Trophoblast cell (in vitro differentiated cells and primary cell): Measurements from ENCODE around the gene PSME3.
A peak's percentile ranks its signal among the peaks of the same experiment; 100 is the strongest.

Source experiments
- DNase-seq, 2 donors: peaks; one replicate each; pipeline ENCODE4 v3.0.0-alpha.2; 2016
- H2AFZ ChIP-seq: 2 replicates; pipeline ENCODE4 v1.6.1; 2013; ENCODE audit warnings: low read length, moderate library complexity, mild to moderate bottlenecking; ENCODE audit not compliant: insufficient read depth, poor library complexity
- H2AK5ac ChIP-seq: 2 replicates; pipeline ENCODE4 v1.6.1; 2013; ENCODE audit warnings: mild to moderate bottlenecking, low read length
- H2BK120ac ChIP-seq: 2 replicates; pipeline ENCODE4 v1.6.1; 2013; ENCODE audit warnings: low read length, mild to moderate bottlenecking, moderate library complexity; ENCODE audit not compliant: insufficient read depth, poor library complexity
- H2BK12ac ChIP-seq: 2 replicates; pipeline ENCODE4 v1.6.1; 2013; ENCODE audit warnings: mild to moderate bottlenecking, low read length, moderate library complexity
- H2BK5ac ChIP-seq: 2 replicates; pipeline ENCODE4 v1.6.1; 2013; ENCODE audit warnings: low read length, low read depth, moderate library complexity, mild to moderate bottlenecking; ENCODE audit not compliant: poor library complexity
- H3K14ac ChIP-seq: 2 replicates; pipeline ENCODE4 v1.6.1; 2013; ENCODE audit warnings: mild to moderate bottlenecking, low read length
- H3K18ac ChIP-seq: 2 replicates; pipeline ENCODE4 v1.6.1; 2013; ENCODE audit warnings: mild to moderate bottlenecking, low read length
- H3K23ac ChIP-seq: 2 replicates; pipeline ENCODE4 v1.6.1; 2013; ENCODE audit warnings: low read length
- H3K27ac ChIP-seq: 2 replicates; pipeline ENCODE4 v1.5.1; 2013; ENCODE audit warnings: low read depth, mild to moderate bottlenecking, inconsistent platforms, low read length, moderate library complexity
- H3K27me3 ChIP-seq: 2 replicates; pipeline ENCODE4 v1.6.1; 2013; ENCODE audit warnings: inconsistent platforms, mild to moderate bottlenecking, low read length, moderate library complexity; ENCODE audit not compliant: insufficient read depth
- H3K36me3 ChIP-seq, 2 experiments: 1 replicate in 1 of 2; 2 replicates in 1 of 2; pipeline ENCODE4 v1.6.1; 2013; ENCODE audit warnings: low read length in 2 of 2, mild to moderate bottlenecking in 2 of 2, moderate library complexity in 1 of 2; ENCODE audit not compliant: insufficient read depth in 2 of 2, control insufficient read depth in 1 of 2
- H3K4ac ChIP-seq: 2 replicates; pipeline ENCODE4 v1.6.1; 2013; ENCODE audit warnings: low read depth, mild to moderate bottlenecking, low read length, moderate library complexity
- H3K4me1 ChIP-seq, 2 experiments: 1 replicate in 1 of 2; 2 replicates in 1 of 2; pipeline ENCODE4 v1.6.1; 2013; ENCODE audit warnings: low read length in 2 of 2, mild to moderate bottlenecking in 2 of 2, moderate library complexity in 1 of 2; ENCODE audit not compliant: insufficient read depth in 2 of 2, control insufficient read depth in 1 of 2
- H3K4me2 ChIP-seq: 2 replicates; pipeline ENCODE4 v1.6.1; 2013; ENCODE audit warnings: inconsistent platforms, mild to moderate bottlenecking, low read length, moderate library complexity
- H3K4me3 ChIP-seq: 2 replicates; pipeline ENCODE4 v1.5.1; 2013; ENCODE audit warnings: mild to moderate bottlenecking, low read depth, low read length, inconsistent platforms
- H3K79me1 ChIP-seq: one replicate; pipeline ENCODE4 v1.6.1; 2013; ENCODE audit warnings: low read length
- H3K79me2 ChIP-seq: 2 replicates; pipeline ENCODE4 v1.6.1; 2013; ENCODE audit warnings: low read length, mild to moderate bottlenecking; ENCODE audit not compliant: control insufficient read depth, insufficient read depth, poor library complexity
- H3K9ac ChIP-seq: 2 replicates; pipeline ENCODE4 v1.6.1; 2013; ENCODE audit warnings: mild to moderate bottlenecking, low read length
- H3K9me3 ChIP-seq: 2 replicates; pipeline ENCODE4 v1.6.1; 2013; ENCODE audit warnings: low read depth, mild to moderate bottlenecking, control low read depth, inconsistent platforms, low read length; ENCODE audit not compliant: insufficient read depth
- H4K12ac ChIP-seq: 2 replicates; pipeline ENCODE4 v1.6.1; 2013; ENCODE audit warnings: low read depth, mild to moderate bottlenecking, low read length, moderate library complexity
- H4K8ac ChIP-seq: 2 replicates; pipeline ENCODE4 v1.6.1; 2013; ENCODE audit warnings: low read depth, mild to moderate bottlenecking, low read length, moderate library complexity
- H4K91ac ChIP-seq: one replicate; pipeline ENCODE4 v1.6.1; 2013; ENCODE audit warnings: low read depth, mild to moderate bottlenecking, low read length, moderate library complexity
- WGBS: extraction: QIAGEN DNeasy Blood & Tissue Kit; methylation state at CpG from one replicate; pipeline ENCODE4 v1.1.7; 2013; ENCODE audit warnings: missing lambda C conversion rate; ENCODE audit not compliant: insufficient read length, insufficient coverage; ENCODE audit errors: extremely low coverage; 5-methylcytosine and 5-hydroxymethylcytosine counted together

The PSME3 gene

GRCh38 chr17:42845918-42846593 is 12.9 kb downstream of the PSME3 start:
- no peak overlapping the region for H2BK5ac ChIP-seq
- no peak overlapping the region for H3K9ac ChIP-seq
- no peaks in the 10 kb centered on the region for H3K9me3 ChIP-seq
- H3K79me1 ChIP-seq = no peaks in the 10 kb centered on the region
- no peak overlapping the region for H3K18ac ChIP-seq
- H4K12ac ChIP-seq = no peak overlapping the region
- no peaks in the 10 kb centered on the region for H3K79me2 ChIP-seq
- no peak overlapping the region for H3K4ac ChIP-seq
- no peak overlapping the region for H4K91ac ChIP-seq
- H2BK120ac ChIP-seq = no peak overlapping the region
- H2BK12ac ChIP-seq = no peak overlapping the region
- H3K36me3 ChIP-seq = peaks cover 36 to 40% of the 10 kb centered on the region in 2 experiments
- no CpG with 5 or more reads among the region's 7 CpGs for WGBS
- H3K23ac ChIP-seq = no peak overlapping the region
- no peak overlapping the region for H2AK5ac ChIP-seq
- H3K4me1 ChIP-seq = no peaks in the 10 kb centered on the region
- no peak overlapping the region for H3K4me2 ChIP-seq
- no peak for DNase-seq
- no peak overlapping the region for H3K14ac ChIP-seq
- no peaks in the 10 kb centered on the region for H3K27me3 ChIP-seq
- H2AFZ ChIP-seq = no peak overlapping the region
- no peak overlapping the region for H4K8ac ChIP-seq
- H3K27ac ChIP-seq = no peak overlapping the region
- no peak overlapping the region for H3K4me3 ChIP-seq

- H3K79me2 ChIP-seq = no peaks in the 10 kb centered on the region
- H3K4me3 ChIP-seq = no peak overlapping the region
- no peaks in the 10 kb centered on the region for H3K4me1 ChIP-seq
- no peak overlapping the region for H2AK5ac ChIP-seq
- H3K4me2 ChIP-seq = no peak overlapping the region
- H2BK120ac ChIP-seq = no peak overlapping the region
- H3K79me1 ChIP-seq = no peaks in the 10 kb centered on the region
- H3K23ac ChIP-seq = no peak overlapping the region
- H3K14ac ChIP-seq = no peak overlapping the region
- peaks cover 33 to 34% of the 10 kb centered on the region in 2 experiments for H3K36me3 ChIP-seq
- WGBS = no CpG with 5 or more reads among the region's 9 CpGs
- no peak overlapping the region for H3K4ac ChIP-seq
- no peaks in the 10 kb centered on the region for H3K27me3 ChIP-seq
- H3K9me3 ChIP-seq = no peaks in the 10 kb centered on the region
- no peak overlapping the region for H3K27ac ChIP-seq
- H2BK12ac ChIP-seq = no peak overlapping the region
- no peak overlapping the region for H4K12ac ChIP-seq
- DNase-seq = peak; percentile 12 to 15
- no peak overlapping the region for H2AFZ ChIP-seq
- no peak overlapping the region for H3K9ac ChIP-seq
- no peak overlapping the region for H4K8ac ChIP-seq
- H4K91ac ChIP-seq = no peak overlapping the region
- no peak overlapping the region for H3K18ac ChIP-seq
- H2BK5ac ChIP-seq = no peak overlapping the region
Observed at GRCh38 chr17:42846594-42847280, 13.5 kb downstream of the PSME3 start.

GRCh38 chr17:42848093-42848492 is 14.9 kb downstream of the PSME3 start:
- Histone ChIP-seq H3K27ac (no peak overlapping the region), H4K8ac (no peak overlapping the region), H2BK120ac (no peak overlapping the region), H3K18ac (no peak overlapping the region), H3K4me1 (no peaks in the 10 kb centered on the region), H3K27me3 (no peaks in the 10 kb centered on the region), H3K9ac (no peak overlapping the region), H3K4me2 (no peak overlapping the region), H3K79me2 (no peaks in the 10 kb centered on the region), H3K36me3 (peaks cover 24% of the 10 kb centered on the region in 2 experiments), H4K12ac (no peak overlapping the region), H3K9me3 (no peaks in the 10 kb centered on the region), H3K14ac (no peak overlapping the region), H2AK5ac (no peak overlapping the region), H2BK12ac (no peak overlapping the region), H3K4me3 (no peak overlapping the region), H4K91ac (no peak overlapping the region), H2AFZ (no peak overlapping the region), H3K23ac (no peak overlapping the region), H3K4ac (no peak overlapping the region), H2BK5ac (no peak overlapping the region), H3K79me1 (no peaks in the 10 kb centered on the region)
- no CpG with 5 or more reads among the region's 3 CpGs for WGBS
- no peak for DNase-seq

- H3K4me2 ChIP-seq = no peak overlapping the region
- no peak overlapping the region for H2AFZ ChIP-seq
- H3K9ac ChIP-seq = no peak overlapping the region
- no peaks in the 10 kb centered on the region for H3K9me3 ChIP-seq
- no peaks in the 10 kb centered on the region for H3K79me2 ChIP-seq
- H3K14ac ChIP-seq = no peak overlapping the region
- H2BK5ac ChIP-seq = no peak overlapping the region
- peaks cover 17 to 20% of the 10 kb centered on the region in 2 experiments for H3K36me3 ChIP-seq
- no peak overlapping the region for H2AK5ac ChIP-seq
- no peak overlapping the region for H3K4me3 ChIP-seq
- H3K4me1 ChIP-seq = no peaks in the 10 kb centered on the region
- H3K4ac ChIP-seq = no peak overlapping the region
- H4K12ac ChIP-seq = no peak overlapping the region
- H3K18ac ChIP-seq = no peak overlapping the region
- WGBS = no CpG with 5 or more reads among the region's 9 CpGs
- no peak overlapping the region for H4K8ac ChIP-seq
- no peak overlapping the region for H2BK12ac ChIP-seq
- no peak overlapping the region for H2BK120ac ChIP-seq
- H3K23ac ChIP-seq = no peak overlapping the region
- no peaks in the 10 kb centered on the region for H3K79me1 ChIP-seq
- H3K27me3 ChIP-seq = no peaks in the 10 kb centered on the region
- H3K27ac ChIP-seq = no peak overlapping the region
- DNase-seq = no peak
- H4K91ac ChIP-seq = no peak overlapping the region
Observed at GRCh38 chr17:42849031-42849430, 15.8 kb downstream of the PSME3 start.
